Neural cell (in vitro differentiated cells): ENCODE measurements around the gene LMO7.

Source experiments
- CTCF ChIP-seq: fragments of 450-650 bp; IDR thresholded peaks from 2 replicates; pipeline ENCODE4 v1.5.1; 2014; ENCODE audit warnings: antibody characterized with exemption, mild to moderate bottlenecking, moderate library complexity; ENCODE audit not compliant: poor library complexity, severe bottlenecking
- EP300 ChIP-seq: fragments of 450-650 bp; conservative IDR thresholded peaks from 2 replicates; pipeline ENCODE4 v1.6.1; 2014; ENCODE audit warnings: antibody characterized with exemption, mild to moderate bottlenecking, moderate library complexity; ENCODE audit not compliant: poor library complexity, severe bottlenecking
- EZH2 ChIP-seq: fragments of 200-600, 300-800 bp; shearing (Covaris generic), sonication (generic); IDR thresholded peaks from 2 replicates; pipeline ENCODE4 v1.6.1; 2014; ENCODE audit warnings: antibody characterized with exemption, low read length, borderline replicate concordance, mild to moderate bottlenecking; ENCODE audit not compliant: insufficient read depth, poor library complexity, severe bottlenecking
- MXI1 ChIP-seq: fragments of 450-650 bp; conservative IDR thresholded peaks from 2 replicates; pipeline ENCODE4 v1.6.1; 2014; ENCODE audit warnings: antibody characterized with exemption, mild to moderate bottlenecking; ENCODE audit not compliant: poor library complexity, severe bottlenecking
- POLR2AphosphoS5 ChIP-seq: IDR thresholded peaks from 2 replicates; pipeline ENCODE4 v1.6.1; 2012
- REST ChIP-seq: IDR thresholded peaks from 2 replicates; pipeline ENCODE4 v1.6.1; 2012; ENCODE audit warnings: borderline replicate concordance
- SMC3 ChIP-seq: fragments of 450-650 bp; conservative IDR thresholded peaks from 2 replicates; pipeline ENCODE4 v1.6.1; 2014; ENCODE audit warnings: antibody characterized with exemption, mild to moderate bottlenecking, moderate library complexity; ENCODE audit not compliant: poor library complexity
- TAF1 ChIP-seq: IDR thresholded peaks from 2 replicates; pipeline ENCODE4 v1.6.1; 2012; ENCODE audit warnings: low read depth

GRCh38 chr13:75703769-75704168 lies 67.6 kb downstream of the LMO7 start:
- TF ChIP-seq CTCF (no peak), POLR2AphosphoS5 (no peak), SMC3 (no peak), REST (no peak), EP300 (no peak), EZH2 (no peak), TAF1 (no peak), MXI1 (no peak)
